Hepatocyte (in vitro differentiated cells): ENCODE data around the gene ENPP6. TPM values are rescaled to one million over a fixed set of nuclear protein-coding genes. Genes with fewer than 3 reads are reported as not detected.

Experiments used
- DNase-seq: peaks from one replicate; pipeline ENCODE4 v3.0.0-alpha.2; 2016; ENCODE audit warnings: low spot score
- H2AFZ ChIP-seq: fragments of 200-600 bp; sonication (generic); 2 replicates; pipeline ENCODE4 v1.6.0; 2016; ENCODE audit warnings: antibody characterized with exemption, mild to moderate bottlenecking
- H3K27ac ChIP-seq: fragments of 200-600 bp; sonication (generic); 2 replicates; pipeline ENCODE4 v1.5.1; 2016; ENCODE audit warnings: mild to moderate bottlenecking
- H3K27me3 ChIP-seq: fragments of 200-600 bp; sonication (generic); 2 replicates; pipeline ENCODE4 v1.6.1; 2016
- H3K36me3 ChIP-seq: fragments of 200-600 bp; sonication (generic); replicated peaks from 2 replicates; pipeline ENCODE4 v1.5.1; 2016; ENCODE audit warnings: low read depth; ENCODE audit not compliant: insufficient read depth
- H3K4me1 ChIP-seq: fragments of 200-600 bp; sonication (generic); 2 replicates; pipeline ENCODE4 v1.5.1; 2016; ENCODE audit warnings: mild to moderate bottlenecking, moderate library complexity; ENCODE audit not compliant: insufficient read depth
- H3K4me2 ChIP-seq: fragments of 200-600 bp; sonication (generic); 2 replicates; pipeline ENCODE4 v1.6.0; 2016
- H3K4me3 ChIP-seq: fragments of 200-600 bp; sonication (generic); 2 replicates; pipeline ENCODE4 v1.5.1; 2016; ENCODE audit warnings: mild to moderate bottlenecking
- H3K79me2 ChIP-seq: fragments of 200-600 bp; sonication (generic); 2 replicates; pipeline ENCODE4 v1.6.0; 2017; ENCODE audit warnings: mild to moderate bottlenecking
- H3K9me2 ChIP-seq: fragments of 200-600 bp; sonication (generic); replicated peaks from 2 replicates; pipeline ENCODE4 v1.6.0; 2017; ENCODE audit warnings: mild to moderate bottlenecking; ENCODE audit not compliant: insufficient read depth
- H3K9me3 ChIP-seq: fragments of 200-600 bp; sonication (generic); 2 replicates; pipeline ENCODE4 v1.5.1; 2016; ENCODE audit warnings: low read depth, mild to moderate bottlenecking
- H4K20me1 ChIP-seq: fragments of 200-600 bp; sonication (generic); 2 replicates; pipeline ENCODE4 v1.6.0; 2016; ENCODE audit warnings: mild to moderate bottlenecking; ENCODE audit not compliant: insufficient read depth, poor library complexity, severe bottlenecking
- EZH2 ChIP-seq: fragments of 200-600 bp; sonication (generic); IDR thresholded peaks from 2 replicates; pipeline ENCODE4 v1.6.1; 2016; ENCODE audit warnings: antibody characterized with exemption, mild to moderate bottlenecking, borderline replicate concordance
- EZH2phosphoT487 ChIP-seq: fragments of 200-600 bp; sonication (generic); IDR thresholded peaks from one replicate; pipeline ENCODE4 v1.6.1; 2018; ENCODE audit warnings: antibody characterized with exemption, mild to moderate bottlenecking, low read depth, moderate library complexity; ENCODE audit not compliant: unreplicated experiment, severe bottlenecking
- WGBS: methylation state at CpG from one replicate; pipeline ENCODE4 v1.1.6; 2016; ENCODE audit warnings: low lambda C conversion rate; ENCODE audit errors: missing lambda C conversion rate; 5-methylcytosine and 5-hydroxymethylcytosine counted together
- polyA plus RNA-seq: library from polyadenylated mRNA; unstranded; fragments of >200 nt; fragmentation: Nextera tagmentation; extraction: Ambion mirVana; gene quantifications from 2 replicates; pipeline ENCODE4 v1.2.1, GENCODE V29; 2016
- total RNA-seq: library from RNA; depleted of rRNA; stranded (reverse); fragments of >200 nt; gene quantifications from 2 replicates; pipeline ENCODE4 v1.2.3, GENCODE V29; 2014
- TF ChIP-seq, protein P1 (sequence below): fragments of 200-600 bp; sonication (generic); IDR thresholded peaks from 2 replicates; pipeline ENCODE4 v1.5.1; 2016; ENCODE audit warnings: antibody characterized with exemption, mild to moderate bottlenecking; ENCODE audit not compliant: poor library complexity

ENPP6 gene
- total and polyA plus RNA-seq, 2 experiments from 2014 or later, result 0.03 TPM; not detected in 1

DNA sequence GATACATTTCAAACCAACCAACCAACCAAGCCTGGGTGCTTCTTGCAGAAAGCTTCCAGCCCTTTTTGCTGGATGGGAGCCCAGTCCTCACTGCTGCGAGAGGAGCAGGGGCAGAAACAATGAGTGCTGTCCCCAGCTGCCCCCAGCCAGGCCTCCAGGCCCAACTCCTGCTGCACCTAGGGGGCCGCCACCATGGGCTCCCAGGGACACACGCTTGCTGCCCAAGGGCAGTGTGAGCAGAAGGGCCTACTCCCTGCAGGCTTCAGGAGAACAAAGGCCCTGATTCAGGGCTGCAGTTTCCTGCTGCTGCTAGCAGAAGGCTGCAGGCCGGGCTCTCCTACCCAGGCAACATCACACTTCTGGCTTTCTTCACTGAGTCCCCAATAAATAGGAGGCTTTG, 37.7 kb upstream of the ENPP6 start:
- H3K27ac ChIP-seq, result no peak overlapping the region
- H4K20me1 ChIP-seq, result no peaks in the 10 kb centered on the region
- no peak for DNase-seq
- no peaks in the 10 kb centered on the region for H3K27me3 ChIP-seq
- no peak overlapping the region for H3K4me2 ChIP-seq
- no peak overlapping the region for H2AFZ ChIP-seq
- no peaks in the 10 kb centered on the region for H3K79me2 ChIP-seq
- no peaks in the 10 kb centered on the region for H3K36me3 ChIP-seq
- H3K4me3 ChIP-seq, result no peak overlapping the region
- WGBS, result 77% methylated on average over 4 of the region's 4 CpGs
- H3K9me3 ChIP-seq, result no peaks in the 10 kb centered on the region
- no peaks in the 10 kb centered on the region for H3K9me2 ChIP-seq
- TF ChIP-seq EZH2phosphoT487 (no peak), EZH2 (no peak)
- TF ChIP-seq, protein P1, sequence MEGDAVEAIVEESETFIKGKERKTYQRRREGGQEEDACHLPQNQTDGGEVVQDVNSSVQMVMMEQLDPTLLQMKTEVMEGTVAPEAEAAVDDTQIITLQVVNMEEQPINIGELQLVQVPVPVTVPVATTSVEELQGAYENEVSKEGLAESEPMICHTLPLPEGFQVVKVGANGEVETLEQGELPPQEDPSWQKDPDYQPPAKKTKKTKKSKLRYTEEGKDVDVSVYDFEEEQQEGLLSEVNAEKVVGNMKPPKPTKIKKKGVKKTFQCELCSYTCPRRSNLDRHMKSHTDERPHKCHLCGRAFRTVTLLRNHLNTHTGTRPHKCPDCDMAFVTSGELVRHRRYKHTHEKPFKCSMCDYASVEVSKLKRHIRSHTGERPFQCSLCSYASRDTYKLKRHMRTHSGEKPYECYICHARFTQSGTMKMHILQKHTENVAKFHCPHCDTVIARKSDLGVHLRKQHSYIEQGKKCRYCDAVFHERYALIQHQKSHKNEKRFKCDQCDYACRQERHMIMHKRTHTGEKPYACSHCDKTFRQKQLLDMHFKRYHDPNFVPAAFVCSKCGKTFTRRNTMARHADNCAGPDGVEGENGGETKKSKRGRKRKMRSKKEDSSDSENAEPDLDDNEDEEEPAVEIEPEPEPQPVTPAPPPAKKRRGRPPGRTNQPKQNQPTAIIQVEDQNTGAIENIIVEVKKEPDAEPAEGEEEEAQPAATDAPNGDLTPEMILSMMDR, result no peak
- no peaks in the 10 kb centered on the region for H3K4me1 ChIP-seq

DNA sequence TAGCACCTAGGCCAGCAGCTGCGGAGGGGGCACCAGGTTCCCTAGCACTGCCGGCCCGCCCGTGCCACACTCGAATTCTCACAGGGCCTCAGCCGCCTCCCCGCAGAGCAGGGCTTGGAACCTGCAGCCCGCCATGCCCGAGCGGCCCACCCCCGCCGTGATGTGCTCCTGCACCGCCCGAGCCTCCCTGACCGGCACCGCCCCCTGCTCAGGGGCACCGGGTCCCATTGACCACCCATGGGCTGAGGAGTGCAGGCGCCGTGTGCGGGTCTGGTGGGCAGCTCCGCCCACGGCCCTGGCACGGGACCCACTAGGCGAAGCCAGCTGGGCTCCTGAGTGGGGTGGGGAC, 35.4 kb upstream of the ENPP6 start:
- TF ChIP-seq, protein P1, result no peak
- TF ChIP-seq EZH2 (no peak), EZH2phosphoT487 (no peak)
- no peaks in the 10 kb centered on the region for H3K27me3 ChIP-seq
- no peaks in the 10 kb centered on the region for H3K9me2 ChIP-seq
- H3K27ac ChIP-seq, result no peak overlapping the region
- no peaks in the 10 kb centered on the region for H3K9me3 ChIP-seq
- no peak for DNase-seq
- no peaks in the 10 kb centered on the region for H3K4me1 ChIP-seq
- 100% methylated on average over 8 of the region's 24 CpGs for WGBS
- H3K4me2 ChIP-seq, result no peak overlapping the region
- H2AFZ ChIP-seq, result no peak overlapping the region
- H3K4me3 ChIP-seq, result no peak overlapping the region
- no peaks in the 10 kb centered on the region for H3K36me3 ChIP-seq
- H3K79me2 ChIP-seq, result no peaks in the 10 kb centered on the region
- no peaks in the 10 kb centered on the region for H4K20me1 ChIP-seq

DNA sequence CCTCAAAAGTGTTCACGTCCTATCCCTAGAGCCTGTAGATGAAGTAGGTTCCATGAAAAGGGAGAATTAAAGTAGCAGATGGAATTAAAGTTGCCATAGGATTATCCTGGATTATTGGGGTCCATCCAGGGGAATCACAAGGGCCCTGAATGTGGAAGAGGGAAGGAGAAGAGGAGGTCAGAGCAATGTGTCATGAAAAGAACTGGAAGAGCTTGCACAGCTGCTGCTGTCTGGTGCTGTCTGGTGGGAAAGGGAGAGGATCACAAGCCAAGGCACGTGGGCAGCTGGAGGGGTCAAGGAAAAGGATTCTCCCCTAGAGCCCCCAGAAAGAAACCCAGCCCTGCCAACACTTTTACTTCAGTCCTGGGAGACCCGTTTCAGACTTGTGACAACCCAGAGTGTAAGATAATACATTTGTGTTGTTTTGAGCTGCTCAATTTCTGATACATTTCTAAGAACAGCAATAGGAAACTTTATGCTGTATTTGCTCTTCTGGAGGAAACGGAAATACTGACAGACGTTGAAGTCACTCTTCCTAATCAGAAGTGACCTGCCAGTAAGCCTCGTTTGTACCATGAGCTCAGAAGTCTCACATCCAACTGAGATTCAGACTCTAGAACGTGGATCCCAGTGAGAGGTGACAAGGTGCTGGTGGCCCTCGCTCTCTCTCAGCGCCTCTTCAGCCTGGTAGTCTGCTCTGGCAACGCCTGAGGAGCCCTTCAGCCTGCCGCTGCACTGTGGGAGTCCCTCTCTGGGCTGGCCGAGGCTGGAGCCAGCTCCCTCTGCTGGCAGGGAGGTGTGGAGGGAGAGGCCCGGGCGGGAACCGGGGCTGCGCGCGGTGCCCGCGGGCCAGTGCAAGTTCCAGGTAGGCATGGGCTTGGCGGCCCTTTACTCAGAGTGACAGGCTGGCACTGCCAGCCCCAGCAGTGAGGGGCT, 34.7 kb upstream of the ENPP6 start:
- Histone ChIP-seq H3K4me1 (no peaks in the 10 kb centered on the region), H3K79me2 (no peaks in the 10 kb centered on the region), H3K27me3 (no peaks in the 10 kb centered on the region), H2AFZ (no peak overlapping the region), H3K4me2 (no peak overlapping the region), H3K9me3 (no peaks in the 10 kb centered on the region), H3K27ac (no peak overlapping the region), H3K36me3 (no peaks in the 10 kb centered on the region), H4K20me1 (no peaks in the 10 kb centered on the region), H3K9me2 (no peaks in the 10 kb centered on the region), H3K4me3 (no peak overlapping the region)
- TF ChIP-seq, protein P1, result no peak
- TF ChIP-seq EZH2 (no peak), EZH2phosphoT487 (no peak)
- 91% methylated on average over 21 of the region's 21 CpGs for WGBS
- no peak for DNase-seq
